Astrocyte of the spinal cord (primary cell): ENCODE data around the gene RUSC1.
"Not testable (repeated sequence)": the region's sequence is repeated elsewhere in the genome, so short reads cannot be mapped to it uniquely, and the experiment has no call there.

ENCODE experiments used
- DNase-seq: peaks from one replicate; pipeline ENCODE4 v3.0.0; 2011; ENCODE audit warnings: low read depth, low spot score
- H3K4me3 ChIP-seq: 2 replicates; pipeline ENCODE4 v1.5.1; 2011; ENCODE audit warnings: low read depth, mild to moderate bottlenecking, low read length, moderate library complexity
- CTCF ChIP-seq: IDR thresholded peaks from 2 replicates; pipeline ENCODE4 v1.5.1; 2012; ENCODE audit warnings: low read depth, mild to moderate bottlenecking, low read length, inconsistent platforms
- in situ Hi-C: cut with HindIII; loops from 2 replicates; pipeline ENCODE4 v1.10.0; 2017; ENCODE audit warnings: low sequenced_read_pairs

The RUSC1 gene

DNA sequence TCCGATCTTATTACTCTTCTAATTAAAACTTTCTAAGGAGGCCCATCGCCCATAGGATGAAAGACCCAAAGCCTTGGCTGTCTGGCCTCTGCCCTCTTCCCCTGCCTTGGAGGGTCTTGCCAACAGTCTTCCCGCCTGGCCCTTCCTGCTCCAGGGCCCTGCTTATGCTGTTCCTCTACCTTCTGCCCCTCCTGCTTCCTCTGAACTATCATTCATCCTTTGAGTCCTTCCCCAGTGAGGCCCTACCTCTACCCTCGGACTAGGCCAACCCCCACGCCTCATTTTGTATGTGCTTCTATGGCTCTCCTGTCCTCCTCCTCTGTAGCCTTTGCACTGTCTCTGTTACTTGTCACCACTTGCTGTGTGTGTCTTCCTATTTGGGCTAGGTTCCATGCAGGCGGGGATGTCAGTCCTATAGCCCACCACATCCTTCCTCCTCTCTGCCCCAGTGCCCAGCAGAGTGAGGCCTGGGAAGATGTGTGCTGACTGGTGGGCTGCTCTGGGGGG, 5.4 kb downstream of the RUSC1 start:
- TF ChIP-seq CTCF: no peak
- in situ Hi-C loops: no loop called here
- no peak for DNase-seq

DNA sequence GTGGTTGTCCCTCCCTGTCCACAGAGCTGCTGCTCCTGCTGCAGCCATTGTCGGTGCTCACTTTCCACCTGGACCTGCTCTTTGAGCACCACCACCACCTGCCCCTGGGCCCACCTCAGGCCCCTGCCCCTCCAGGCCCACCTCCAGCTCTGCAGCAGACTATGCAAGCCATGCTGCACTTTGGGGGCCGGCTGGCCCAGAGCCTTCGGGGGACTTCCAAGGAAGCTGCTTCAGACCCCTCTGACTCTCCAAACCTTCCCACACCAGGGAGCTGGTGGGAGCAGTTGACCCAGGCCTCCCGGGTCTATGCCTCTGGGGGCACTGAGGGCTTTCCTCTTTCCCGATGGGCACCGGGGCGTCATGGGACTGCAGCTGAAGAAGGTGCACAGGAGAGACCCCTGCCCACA, 5.9 kb downstream of the RUSC1 start:
- H3K4me3 ChIP-seq: no peak overlapping the region
- in situ Hi-C loops: no loop called here
- no peak for DNase-seq
- TF ChIP-seq CTCF: no peak

More for the DNA sequence above, 5.4 kb downstream of the RUSC1 start:
- no peak overlapping the region for H3K4me3 ChIP-seq

- no peak for DNase-seq
- in situ Hi-C loops: no loop called here
- H3K4me3 ChIP-seq: no peak overlapping the region
- TF ChIP-seq CTCF: no peak
Observed at GRCh38 chr1:155327981-155328380, 7.3 kb downstream of the RUSC1 start.

- in situ Hi-C loops, DNase-seq, H3K4me3 ChIP-seq: not testable (repeated sequence)
Observed at GRCh38 chr1:155328856-155329255, 8.2 kb downstream of the RUSC1 start.

GRCh38 chr1:155329980-155330598, 9.4 kb downstream of the RUSC1 start:
- H3K4me3 ChIP-seq: no peak overlapping the region
- no peak for TF ChIP-seq CTCF
- in situ Hi-C loops: no loop called here
- DNase-seq: no peak

- no peak for DNase-seq
- in situ Hi-C loops: no loop called here
- H3K4me3 ChIP-seq: no peak overlapping the region
- no peak for TF ChIP-seq CTCF
Observed at GRCh38 chr1:155334962-155335361, 14.3 kb downstream of the RUSC1 start.

- in situ Hi-C loops: no loop called here
- no peak overlapping the region for H3K4me3 ChIP-seq
- TF ChIP-seq CTCF: no peak
- DNase-seq: no peak
Observed at GRCh38 chr1:155339515-155340097, 18.9 kb downstream of the RUSC1 start.
